Measurements from ENCODE around the gene SPR. TPM values are rescaled to one million over a fixed set of nuclear protein-coding genes. Genes with fewer than 3 reads are reported as not detected.
A peak's percentile ranks its signal among the peaks of the same experiment; 100 is the strongest.

The SPR gene
- 12.9 and 18.1 TPM in 2 replicates for total RNA-seq (2022)
- Bru-seq, nascent RNA: percentile 35 among the genes with signal in this experiment
- BruChase-seq, experiment 1, labeled RNA remaining after a 6-hour chase: percentile 56 among the genes with signal in this experiment
- BruChase-seq, experiment 2, labeled RNA remaining after a 2-hour chase: percentile 39 among the genes with signal in this experiment
- long read RNA-seq, transcript SPR-201 (3 exons, 1,480 nt): major isoform, 44 of 49 reads
- long read RNA-seq, partial matches to known transcripts: 3 of 49 reads
- long read RNA-seq, other reads (novel, unspliced or antisense): 2 of 49 reads

- Mint-ChIP-seq H3K36me3 (ENCODE audit: insufficient read depth, unreplicated experiment) (peaks cover 9% of the 10 kb centered on the region), H3K9me3 (ENCODE audit: unreplicated experiment) (no peaks in the 10 kb centered on the region), H3K4me1 (ENCODE audit: insufficient read depth, unreplicated experiment) (peaks cover 26% of the 10 kb centered on the region), H3K4me3 (ENCODE audit: unreplicated experiment) (peak within 1 kb of the TSS; percentile 75), H3K27me3 (ENCODE audit: insufficient read depth, unreplicated experiment) (peaks cover 3% of the 10 kb centered on the region), H3K27ac (ENCODE audit: low read depth, unreplicated experiment) (no peak within 1 kb of the TSS)
- peak; percentile 78 for DNase-seq (ENCODE audit: unreplicated experiment)
- ChIA-PET CTCF (interaction anchor here (0.6 to 3.1 kb wide), 31 partner anchors 9 to 1341 kb away, joined by 3 to 45 read pairs (median 4); partner anchors contain the start of genes CYP26B1 and EMX1), POLR2A (interaction anchor here (0.6 to 1.7 kb wide), 10 partner anchors 18 to 908 kb away, joined by 3 to 6 read pairs (median 4); partner anchors contain the start of genes EMX1 and RAB11FIP5)
- intact Hi-C loops (cut with micrococcal nuclease): loop anchor here (1.0 to 5.0 kb wide), 2 partner anchors 116 to 1355 kb away; no protein-coding TSS in a partner anchor
- no peak for TF ChIP-seq CTCF (IDR thresholded peaks at IDR 0.05; ENCODE audit: unreplicated experiment)
- TSS peak; percentile 47 for BruUV-seq (replicated peaks)
These were observed at the start of gene SPR for GRCh38 chr2:72887032-72887739. TSS of gene SPR (plus strand) at chr2:72887408. CDS start at chr2:72887433, 25 bp downstream.

- Mint-ChIP-seq H3K27me3 (ENCODE audit: insufficient read depth, unreplicated experiment) (no peaks in the 10 kb centered on the region), H3K27ac (ENCODE audit: low read depth, unreplicated experiment) (no peak overlapping the region), H3K4me3 (ENCODE audit: unreplicated experiment) (no peak overlapping the region), H3K9me3 (ENCODE audit: unreplicated experiment) (no peaks in the 10 kb centered on the region), H3K4me1 (ENCODE audit: insufficient read depth, unreplicated experiment) (no peaks in the 10 kb centered on the region), H3K36me3 (ENCODE audit: insufficient read depth, unreplicated experiment) (peaks cover 5% of the 10 kb centered on the region)
- no peak for DNase-seq (ENCODE audit: unreplicated experiment)
- CTCF ChIA-PET: interaction anchor here (4.0 kb wide), 1 partner anchor 20 kb away, joined by 19 read pairs; no protein-coding TSS in a partner anchor
- BruUV-seq (replicated peaks): no TSS peak
- TF ChIP-seq CTCF (IDR thresholded peaks at IDR 0.05; ENCODE audit: unreplicated experiment): no peak
- intact Hi-C loops (cut with micrococcal nuclease): no loop called here
- POLR2A ChIA-PET: no interaction called here
These were observed 47.1 kb upstream of the SPR start for GRCh38 chr2:72840066-72840465.

GRCh38 chr2:72841462-72842125 lies 45.6 kb upstream of the SPR start:
- DNase-seq (ENCODE audit: unreplicated experiment): no peak
- Mint-ChIP-seq H3K4me3 (ENCODE audit: unreplicated experiment) (no peak overlapping the region), H3K9me3 (ENCODE audit: unreplicated experiment) (no peaks in the 10 kb centered on the region), H3K27me3 (ENCODE audit: insufficient read depth, unreplicated experiment) (no peaks in the 10 kb centered on the region), H3K36me3 (ENCODE audit: insufficient read depth, unreplicated experiment) (no peaks in the 10 kb centered on the region), H3K4me1 (ENCODE audit: insufficient read depth, unreplicated experiment) (no peaks in the 10 kb centered on the region), H3K27ac (ENCODE audit: low read depth, unreplicated experiment) (no peak overlapping the region)
- ChIA-PET POLR2A (interaction anchor here (0.6 to 0.7 kb wide), 2 partner anchors 9 to 23 kb away, joined by 3 read pairs; no protein-coding TSS in a partner anchor), CTCF (interaction anchor here (0.6 to 4.0 kb wide), 6 partner anchors 11 to 72 kb away, joined by 4 to 19 read pairs (median 6); no protein-coding TSS in a partner anchor)
- TF ChIP-seq CTCF (IDR thresholded peaks at IDR 0.05; ENCODE audit: unreplicated experiment): no peak
- no TSS peak for BruUV-seq (replicated peaks)
- intact Hi-C loops (cut with micrococcal nuclease): no loop called here

All from MCF 10A (cell line).